Measurements from ENCODE around the gene SLC16A6.
"Not testable (repeated sequence)": the region's sequence is repeated elsewhere in the genome, so short reads cannot be mapped to it uniquely, and the experiment has no call there.

SLC16A6 gene, protein sequence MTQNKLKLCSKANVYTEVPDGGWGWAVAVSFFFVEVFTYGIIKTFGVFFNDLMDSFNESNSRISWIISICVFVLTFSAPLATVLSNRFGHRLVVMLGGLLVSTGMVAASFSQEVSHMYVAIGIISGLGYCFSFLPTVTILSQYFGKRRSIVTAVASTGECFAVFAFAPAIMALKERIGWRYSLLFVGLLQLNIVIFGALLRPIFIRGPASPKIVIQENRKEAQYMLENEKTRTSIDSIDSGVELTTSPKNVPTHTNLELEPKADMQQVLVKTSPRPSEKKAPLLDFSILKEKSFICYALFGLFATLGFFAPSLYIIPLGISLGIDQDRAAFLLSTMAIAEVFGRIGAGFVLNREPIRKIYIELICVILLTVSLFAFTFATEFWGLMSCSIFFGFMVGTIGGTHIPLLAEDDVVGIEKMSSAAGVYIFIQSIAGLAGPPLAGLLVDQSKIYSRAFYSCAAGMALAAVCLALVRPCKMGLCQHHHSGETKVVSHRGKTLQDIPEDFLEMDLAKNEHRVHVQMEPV

DNA sequence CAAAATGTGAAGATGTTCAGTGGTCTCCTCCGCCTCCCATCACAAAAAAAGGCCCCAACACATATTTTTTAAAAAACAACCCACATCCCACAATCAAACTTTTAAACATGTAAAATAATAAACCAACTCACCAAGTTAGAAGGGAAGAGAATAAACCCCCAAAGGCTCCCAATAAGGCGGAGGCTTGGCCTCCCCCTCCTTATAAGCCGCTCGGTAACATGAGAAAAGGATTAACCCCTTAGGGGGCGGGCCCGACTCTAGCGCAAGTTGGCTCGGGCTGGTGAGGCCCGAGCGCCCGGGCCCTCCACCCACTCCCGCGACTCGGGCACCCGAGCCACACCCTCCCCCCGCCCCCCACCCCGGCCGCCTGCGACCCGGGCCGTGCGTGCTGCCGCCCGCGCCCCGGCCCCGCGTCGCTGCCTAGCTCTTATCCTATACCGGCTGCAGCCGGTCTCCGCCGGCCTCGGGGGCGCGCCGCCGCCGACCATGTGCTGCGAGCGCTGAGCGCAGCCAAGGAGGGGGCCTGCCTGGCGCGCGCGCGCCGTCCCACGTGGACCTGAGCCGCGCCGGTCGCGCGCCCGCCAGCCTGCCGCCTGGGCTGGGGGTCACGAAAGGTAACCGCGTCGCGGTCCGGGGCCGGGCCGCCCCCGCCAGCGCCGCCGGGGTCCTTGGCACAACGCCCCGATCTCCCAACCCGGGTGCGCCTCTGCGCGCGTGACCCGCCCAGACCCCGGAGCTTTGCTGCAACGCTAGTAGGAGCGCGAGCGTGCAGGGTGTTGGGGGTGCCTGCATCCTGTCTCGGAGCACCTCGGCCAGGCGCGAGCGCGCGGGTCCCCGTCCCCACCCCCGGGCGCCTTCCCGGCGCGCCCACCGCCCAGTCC, at the start of gene SLC16A6, which contains the start of gene ARSG:
Gene SLC16A6 (minus strand): TSS at position 173 of the 881 bp plus-strand sequence. CDS start 12,807 bp downstream, outside the sequence.
Gene ARSG (plus strand): TSS at position 541 of the 881 bp plus-strand sequence. CDS start 15,999 bp downstream, outside the sequence.
- peak; percentile 66 for DNase-seq

DNA sequence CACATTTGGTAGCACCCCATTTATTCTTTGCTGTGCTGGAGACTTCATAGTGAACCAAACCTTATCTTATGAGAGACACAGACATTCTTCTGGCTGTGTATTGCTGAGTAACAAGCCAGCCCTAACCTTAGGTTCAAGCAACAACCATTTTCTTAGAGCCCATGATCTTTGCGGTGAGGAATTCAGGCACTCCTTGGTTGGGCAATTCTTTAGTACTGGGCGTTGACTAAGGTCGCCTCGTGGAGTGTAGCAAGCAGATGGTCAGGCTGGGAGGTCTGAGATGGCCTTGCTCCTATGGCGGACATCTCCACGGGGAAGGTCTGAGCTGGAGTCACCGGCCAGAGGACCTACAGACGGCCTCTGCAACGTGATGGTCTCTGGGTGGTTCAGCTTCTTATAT, 43.5 kb upstream of the SLC16A6 start:
- no peak for DNase-seq

DNA sequence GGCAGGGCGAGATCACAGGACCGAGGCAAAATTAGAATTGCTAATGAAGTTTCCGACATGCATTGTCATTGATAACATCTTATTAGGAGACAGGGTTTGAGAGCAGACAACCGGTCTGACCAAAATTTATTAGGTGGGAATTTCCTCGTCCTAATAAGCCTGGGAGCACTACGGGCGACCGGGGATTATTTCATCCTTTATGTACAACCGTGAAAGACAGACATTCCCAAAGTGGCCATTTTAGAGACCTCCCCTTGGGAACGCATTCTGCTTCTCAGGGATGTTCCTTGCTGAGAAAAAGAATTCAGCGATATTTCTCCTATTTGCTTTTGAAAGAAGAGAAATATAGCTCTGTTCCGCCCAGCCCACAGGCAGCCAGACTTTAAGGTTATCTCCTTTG, 41.0 kb upstream of the SLC16A6 start:
- not testable (repeated sequence) for DNase-seq

DNA sequence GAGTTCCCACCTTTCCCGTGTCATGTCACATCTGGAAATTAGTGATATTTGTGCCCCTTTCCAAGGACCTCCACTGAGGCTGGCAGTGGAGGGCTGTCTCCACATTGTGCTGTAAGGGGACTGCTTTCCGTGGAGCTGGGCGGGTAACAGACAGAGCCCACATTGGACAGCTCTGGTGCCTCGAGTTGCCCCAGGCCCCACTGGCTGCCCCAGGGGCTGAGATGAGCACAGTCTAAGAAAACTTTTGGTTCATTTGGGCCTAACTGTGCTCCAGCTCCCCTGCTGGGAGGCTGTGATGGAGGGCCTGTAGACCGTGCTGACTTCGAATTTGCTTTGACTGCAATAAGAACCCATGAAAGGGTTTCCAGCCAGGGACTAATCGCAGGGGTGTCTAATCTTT, 38.4 kb upstream of the SLC16A6 start:
- DNase-seq, result no peak

DNA sequence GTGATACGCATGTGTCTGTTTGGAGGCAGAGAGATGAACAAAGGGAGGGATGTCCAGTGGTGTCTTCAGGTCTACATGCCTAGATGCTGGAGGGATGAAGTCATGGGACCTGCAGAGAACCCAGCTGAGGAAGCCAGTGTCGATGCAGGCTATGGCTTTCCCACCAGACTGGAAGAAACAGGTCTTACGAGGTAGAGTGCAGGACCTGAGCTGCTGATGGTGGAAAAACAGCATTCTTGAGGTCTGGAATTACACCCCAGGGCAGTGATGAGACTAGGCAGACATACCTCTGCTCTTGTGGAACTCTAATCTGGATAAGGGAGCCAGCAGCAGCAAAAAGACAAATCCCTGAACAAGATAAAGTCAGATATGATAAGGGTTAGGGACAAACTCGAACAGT, 37.7 kb upstream of the SLC16A6 start:
- DNase-seq, result no peak

DNA sequence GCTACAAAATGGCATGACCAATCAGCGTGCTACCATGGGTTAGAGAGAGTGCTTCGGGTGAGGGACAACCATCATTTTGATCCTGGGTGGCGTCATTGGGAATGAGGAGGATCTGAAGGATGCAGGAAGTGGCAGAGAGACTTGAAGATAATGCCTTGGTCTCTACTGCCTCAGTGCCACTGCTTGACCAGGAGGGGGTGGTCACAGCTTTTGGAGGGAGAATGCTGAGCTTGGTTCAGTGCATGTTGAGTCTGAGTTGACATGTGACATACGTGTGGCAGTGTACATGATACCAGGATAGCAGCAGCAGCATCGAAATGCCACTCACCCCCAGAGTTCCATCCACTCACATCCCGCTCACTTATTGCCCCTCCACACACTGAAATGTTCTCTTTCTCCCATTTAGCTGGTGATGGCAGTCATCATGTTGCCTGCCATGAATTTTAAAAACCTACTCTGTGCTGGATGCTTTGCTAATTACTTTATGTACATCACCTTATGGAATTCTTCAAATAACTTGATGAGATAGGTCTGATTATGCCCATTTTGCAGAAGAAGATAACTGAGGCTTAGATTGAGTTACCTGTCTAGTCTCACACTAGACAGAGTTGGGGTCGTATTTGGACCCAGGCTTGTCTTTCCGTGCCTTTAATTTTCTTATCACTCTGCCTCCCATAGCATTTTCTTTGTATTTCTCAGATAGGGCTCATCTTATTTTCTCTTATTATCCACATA, 37.1 kb upstream of the SLC16A6 start:
- DNase-seq, result no peak

DNA sequence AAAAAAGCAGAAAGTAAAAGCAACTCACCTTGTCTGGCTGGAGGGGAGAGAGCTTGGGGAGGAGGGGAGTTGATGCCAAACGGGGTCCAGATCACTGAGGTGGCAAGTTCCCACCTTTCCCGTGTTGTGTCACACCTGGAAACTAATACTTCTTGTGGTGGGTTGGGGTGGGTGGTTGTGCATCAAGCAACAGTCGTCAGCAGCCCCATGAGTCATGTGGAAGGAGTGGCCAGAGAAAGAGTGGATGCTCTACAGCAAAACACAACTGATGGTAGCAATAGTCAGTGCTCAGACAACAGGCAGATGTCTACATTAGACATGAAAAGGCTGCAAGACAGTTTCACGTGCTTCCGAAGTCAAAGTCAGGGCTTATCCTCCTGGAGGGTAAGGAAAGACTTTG, 35.8 kb upstream of the SLC16A6 start:
- DNase-seq, result no peak

DNA sequence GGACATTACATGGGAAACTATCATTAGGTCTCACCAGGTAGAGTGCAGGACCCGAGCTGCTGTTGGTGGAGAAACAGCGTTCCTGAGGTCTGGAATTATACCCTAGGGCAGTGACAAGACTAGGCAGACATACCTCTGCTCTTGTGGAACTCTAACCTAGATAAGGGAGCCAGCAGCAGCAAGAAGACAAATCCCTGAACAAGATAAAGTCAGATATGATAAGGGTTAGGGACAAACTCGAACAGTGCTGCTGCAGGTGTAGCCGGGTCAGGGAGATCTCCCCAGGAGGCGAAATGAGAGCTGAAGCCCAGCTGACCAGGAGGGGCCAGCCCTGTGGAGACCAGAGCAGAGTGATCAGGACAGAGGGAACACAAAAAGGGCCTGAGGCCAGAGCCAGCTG, 35.0 kb upstream of the SLC16A6 start:
- no peak for DNase-seq

DNA sequence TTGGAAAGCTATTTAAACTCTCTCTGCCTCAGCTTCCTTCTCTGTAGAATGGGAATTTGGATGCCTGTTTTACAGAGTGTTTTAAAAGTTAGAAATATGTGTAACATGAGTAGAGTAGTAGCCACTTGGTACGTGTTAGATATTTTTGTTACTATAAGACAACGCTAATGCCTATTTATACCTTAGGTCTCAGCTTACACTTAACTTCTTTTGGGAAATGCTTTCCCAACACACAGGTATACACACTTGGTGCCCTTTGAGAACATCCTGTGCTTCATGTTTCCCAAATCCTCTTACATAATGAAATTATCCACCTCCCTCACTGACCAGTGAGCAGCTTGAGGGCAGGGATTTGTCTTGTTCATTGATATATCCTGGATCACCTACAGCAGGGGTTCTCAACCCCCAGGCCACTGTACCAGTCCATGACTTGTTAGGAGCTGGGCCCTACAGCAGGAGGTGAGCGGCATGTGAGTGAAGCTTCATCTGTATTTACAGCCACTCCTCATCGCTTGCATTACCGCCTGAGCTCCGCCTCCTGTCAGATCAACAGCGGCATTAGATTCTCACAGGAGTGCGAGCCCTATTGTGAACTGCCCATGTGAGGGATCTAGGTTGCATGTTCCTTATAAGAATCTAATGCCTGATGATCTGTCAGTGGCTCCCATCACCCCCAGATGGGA, 33.9 kb upstream of the SLC16A6 start:
- DNase-seq, result no peak

DNA sequence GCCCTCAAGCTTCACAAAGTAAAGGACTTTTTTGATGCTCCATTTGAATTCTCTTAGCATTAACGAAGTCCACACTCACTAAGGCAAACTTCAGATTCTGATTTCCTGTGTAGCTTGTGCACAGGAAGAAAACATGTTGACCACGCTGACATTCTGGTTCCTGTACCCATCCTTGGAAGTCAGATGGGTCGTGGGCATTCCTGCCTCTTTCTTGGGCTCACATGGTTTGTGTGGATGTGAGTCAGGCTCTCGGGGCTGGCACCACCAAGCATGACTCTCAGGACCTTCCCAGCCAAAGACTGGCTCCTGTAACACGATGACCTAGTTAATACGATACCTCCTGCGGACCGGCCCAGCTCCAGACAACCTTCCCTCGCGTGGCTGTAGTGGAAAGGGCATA, 33.2 kb upstream of the SLC16A6 start:
- no peak for DNase-seq

DNA sequence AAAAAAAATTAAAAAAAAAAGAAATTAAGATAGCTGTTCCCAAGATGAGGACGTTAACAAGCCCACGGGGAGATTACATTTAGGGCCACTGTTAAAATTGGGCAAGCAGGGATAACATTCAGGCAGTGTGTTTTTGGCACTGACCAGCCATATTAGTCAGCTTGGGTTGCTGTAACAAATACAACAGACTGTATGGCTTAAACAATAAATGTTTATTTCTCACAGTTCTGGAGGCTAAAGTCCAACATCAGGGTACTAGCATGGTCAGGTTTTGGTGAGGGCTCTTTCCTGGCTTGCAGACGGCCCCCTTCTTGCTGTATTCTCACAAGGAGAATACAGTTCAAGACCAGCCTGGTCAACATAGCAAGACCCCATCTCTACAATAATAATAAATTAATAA, 31.7 kb upstream of the SLC16A6 start:
- no peak for DNase-seq

DNA sequence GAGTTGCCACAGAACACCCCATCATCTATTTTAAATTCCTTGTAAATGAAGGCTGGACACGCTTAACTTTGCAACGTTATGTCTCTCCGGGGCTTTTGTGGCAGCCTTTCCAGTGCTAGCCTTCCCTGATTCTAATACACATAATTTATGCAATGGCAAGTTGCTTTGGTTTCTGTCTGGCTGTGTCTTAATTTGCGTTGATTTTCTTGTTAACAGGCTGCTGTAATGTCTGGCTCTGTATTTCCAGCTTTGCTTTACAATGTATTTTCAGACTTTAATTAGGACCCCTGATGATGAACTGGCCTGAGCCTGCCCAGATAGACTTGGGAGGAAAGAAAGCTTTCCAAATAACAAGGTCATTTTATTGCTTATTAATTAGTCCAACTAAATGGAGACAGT, 30.6 kb upstream of the SLC16A6 start:
- DNase-seq, result no peak

DNA sequence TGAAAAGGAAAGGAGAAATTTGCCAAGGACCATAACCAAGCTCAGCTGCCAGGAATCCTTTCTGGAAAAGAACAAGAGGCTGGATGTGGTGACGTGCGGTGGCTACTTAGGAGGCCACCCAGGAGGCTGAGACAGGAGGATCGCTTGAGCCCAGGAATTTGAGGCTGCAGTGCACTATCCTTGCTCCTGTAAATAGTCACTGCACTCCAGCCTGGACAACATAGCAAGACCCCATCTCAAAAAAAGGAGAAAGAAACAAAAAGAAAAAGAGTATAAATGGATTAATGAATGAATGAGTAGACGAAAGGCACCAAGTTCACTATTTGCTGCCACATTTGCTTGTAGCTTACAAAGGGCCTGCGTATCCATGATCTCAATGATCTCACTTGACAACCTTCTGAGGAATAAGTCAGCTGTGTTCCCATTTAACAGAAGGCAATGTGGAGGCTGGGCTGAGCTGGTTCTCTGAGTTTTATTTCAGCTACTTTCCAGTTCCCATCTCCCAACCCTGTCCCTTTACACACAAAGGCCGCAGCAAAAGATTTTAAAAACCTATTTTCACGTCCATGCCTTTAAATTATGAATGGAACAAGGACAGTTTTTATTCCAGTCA, 30.1 kb upstream of the SLC16A6 start:
- DNase-seq, result no peak

DNA sequence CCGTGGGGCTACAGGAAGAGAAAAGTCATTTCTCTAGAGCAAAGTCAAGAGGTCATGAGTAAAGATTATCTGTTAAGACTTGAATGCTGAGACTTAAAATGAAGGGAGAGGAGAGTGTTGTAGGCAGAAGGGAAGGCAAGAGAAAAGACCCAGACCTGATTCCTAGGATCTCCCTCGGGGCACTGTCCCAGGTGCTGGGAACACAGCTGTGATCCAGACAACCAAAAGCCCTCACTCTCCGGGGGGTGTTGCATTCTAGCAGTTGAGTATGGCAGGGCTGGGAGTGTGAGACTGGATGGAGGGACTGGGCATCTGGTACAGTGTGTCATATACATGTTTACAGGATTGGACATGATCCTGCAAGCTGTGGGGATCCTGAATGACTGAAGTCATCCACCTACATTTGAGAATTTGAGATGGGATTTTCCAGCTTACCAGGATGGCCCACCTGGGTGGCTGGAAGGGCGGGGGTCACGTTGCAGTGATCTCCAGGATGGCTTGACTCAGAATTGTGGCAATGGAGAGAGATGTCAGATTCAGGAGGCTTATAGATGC, 29.5 kb upstream of the SLC16A6 start:
- no peak for DNase-seq

DNA sequence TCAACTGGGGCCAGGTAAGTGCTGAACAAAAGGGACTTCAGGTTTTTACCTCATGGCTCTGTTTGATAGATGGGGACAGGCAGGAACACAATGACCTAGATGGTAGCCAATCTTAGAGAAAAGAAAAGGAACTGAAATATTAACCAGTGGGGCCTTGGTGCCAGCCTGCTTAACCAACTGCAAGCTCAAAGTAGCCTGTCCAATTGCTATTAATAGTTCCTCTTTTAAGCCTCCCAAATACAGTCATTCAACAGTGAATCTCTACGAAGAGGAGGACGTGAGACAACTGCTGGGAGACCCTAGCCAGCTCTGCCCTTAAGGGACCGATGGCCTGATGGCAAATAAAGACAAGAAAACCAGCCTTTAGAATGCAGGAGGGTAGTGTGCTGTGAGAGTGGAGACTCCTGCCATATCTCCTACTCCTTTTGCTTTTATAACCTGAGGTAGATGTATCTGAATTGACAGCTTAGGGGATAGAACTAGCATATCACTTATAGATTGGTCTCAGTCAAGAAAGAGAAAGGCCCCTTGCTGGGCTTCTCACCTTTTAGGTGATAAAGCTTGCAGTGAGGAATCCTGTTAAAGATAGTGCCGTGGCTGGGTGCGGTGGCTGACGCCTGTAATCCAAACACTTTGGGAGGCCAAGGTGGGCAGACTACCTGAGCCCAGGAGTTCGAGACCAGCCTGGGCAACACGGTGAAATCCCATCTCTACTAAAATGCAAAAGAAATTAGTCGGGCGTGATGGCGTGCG, 28.7 kb upstream of the SLC16A6 start:
- no peak for DNase-seq

DNA sequence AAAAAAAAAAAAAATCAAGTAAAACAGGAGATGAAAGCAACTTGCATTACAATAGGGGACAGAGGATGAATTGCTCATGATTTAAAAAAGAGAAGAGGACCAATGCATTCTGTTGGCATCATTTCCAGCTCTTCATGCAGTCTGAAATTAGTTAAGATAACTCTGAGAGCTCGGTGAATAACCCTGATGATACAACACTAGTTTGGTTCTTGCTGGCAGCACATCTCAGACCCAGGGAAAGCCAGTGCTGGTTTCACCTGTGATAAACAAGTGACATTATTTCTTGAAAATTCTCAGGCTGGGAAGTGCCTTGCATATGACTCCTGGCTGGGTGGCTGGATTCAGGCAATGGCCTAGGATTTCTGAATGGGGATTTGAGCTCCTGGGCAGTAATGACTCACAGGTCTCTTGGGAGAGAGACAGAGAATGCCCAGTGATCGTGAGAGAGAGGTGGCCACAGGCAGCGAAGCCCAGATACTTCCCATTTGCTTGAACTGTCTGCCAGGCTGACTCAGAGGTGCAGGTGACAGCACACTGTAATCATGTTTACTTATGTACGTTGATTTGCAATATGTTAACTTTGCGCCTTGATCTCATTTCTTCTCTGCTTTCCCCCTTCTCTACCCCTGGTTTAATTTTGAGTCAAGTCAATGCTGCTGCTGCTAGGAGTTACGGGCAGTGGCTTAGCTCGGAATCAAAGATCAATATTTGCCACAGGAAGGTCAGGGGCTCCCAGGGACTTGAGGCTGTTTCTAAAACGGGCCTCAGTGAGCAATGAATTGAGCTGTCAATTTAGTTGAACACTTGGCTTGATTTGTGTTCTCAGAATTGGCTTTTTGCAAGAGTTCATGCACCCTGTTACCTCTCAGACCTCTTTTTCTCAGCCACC, 27.4 kb upstream of the SLC16A6 start:
- DNase-seq, result no peak

DNA sequence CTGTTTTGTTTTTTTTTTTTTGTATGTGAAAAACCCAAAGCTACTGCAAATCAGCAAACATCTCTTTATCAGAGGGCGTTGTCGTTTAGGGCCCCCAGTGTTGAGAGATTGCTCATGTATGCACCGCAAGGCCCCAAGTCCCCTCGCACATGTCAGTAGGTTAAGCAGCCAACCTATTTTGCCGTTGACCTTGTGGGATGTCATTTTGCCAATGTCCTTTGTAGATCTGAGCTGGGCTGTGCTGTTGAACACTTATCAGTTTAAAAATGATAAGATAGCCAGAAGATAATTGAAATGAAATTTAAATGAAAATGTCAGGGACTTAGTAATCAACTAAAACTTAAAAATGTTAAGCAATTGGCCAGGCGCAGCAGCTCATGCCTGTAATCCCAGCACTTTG, 26.5 kb upstream of the SLC16A6 start:
- DNase-seq, result no peak

DNA sequence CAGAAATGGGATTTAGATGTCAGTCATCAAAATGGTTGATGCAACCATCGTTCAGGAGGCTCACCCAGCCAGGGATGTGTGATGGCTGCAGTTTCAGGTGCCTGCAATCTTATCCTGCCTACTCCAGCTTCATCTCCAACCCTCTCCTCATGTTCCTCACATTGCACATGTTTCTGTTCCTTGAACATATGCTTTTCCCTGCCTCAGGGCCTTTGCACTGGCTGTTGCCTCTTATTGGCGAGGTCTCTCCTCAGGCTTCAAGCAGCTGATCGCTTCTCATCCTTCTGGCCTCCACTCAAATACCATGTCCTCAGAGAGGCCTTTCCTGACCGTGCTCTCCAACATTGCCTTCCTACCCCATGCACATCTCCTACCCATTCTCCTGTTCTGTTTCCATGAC, 25.0 kb upstream of the SLC16A6 start:
- no peak for DNase-seq

DNA sequence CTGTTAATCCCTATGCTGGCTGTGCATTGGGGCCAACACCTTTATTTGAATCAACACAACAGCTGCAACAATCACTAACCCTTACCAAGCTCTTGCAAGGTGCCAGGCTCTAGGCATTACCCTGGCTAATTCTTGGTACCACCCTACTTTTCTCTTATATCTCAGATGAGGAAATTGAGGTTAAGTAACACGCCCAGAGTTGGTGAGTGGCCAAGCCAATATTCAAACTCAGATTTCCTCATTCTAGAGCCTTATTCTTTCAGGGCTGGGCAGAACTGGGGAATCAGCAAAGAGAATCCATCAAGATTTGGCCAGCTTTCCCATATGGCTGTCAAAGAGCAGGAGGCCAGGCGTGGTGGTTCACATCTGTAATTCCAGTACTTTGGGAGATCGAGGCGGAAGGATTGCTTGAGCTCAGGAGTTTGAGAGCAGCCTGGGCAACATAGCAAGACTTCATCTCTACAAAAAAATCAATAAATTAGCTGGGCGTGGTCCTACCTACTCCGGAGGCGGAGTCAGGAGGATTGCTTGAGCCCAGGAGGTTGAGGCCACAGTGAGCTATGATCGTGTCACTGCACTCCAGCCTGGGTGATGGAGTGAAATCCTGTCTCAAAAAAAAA, 24.1 kb upstream of the SLC16A6 start:
- no peak for DNase-seq
